Left lung (tissue), 10 donors: ENCODE measurements around the gene RNF144B. TPM values are rescaled to one million over a fixed set of nuclear protein-coding genes. Genes with fewer than 3 reads are reported as not detected.

Source experiments
- ATAC-seq: fragments of 200-7000 bp; cut with Tn5 transposase; one replicate; pipeline ENCODE4 v1.9.1; 2020; ENCODE audit warnings: moderate library complexity
- DNase-seq, 4 donors: peaks; one replicate each; pipeline ENCODE4 v3.0.0-alpha.2; 2013 to 2020
- H3K27ac ChIP-seq, 2 donors: fragments of 200-600 bp; sonication (generic) in 1 of 2; one replicate each; pipeline versions ENCODE4 v1.5.0 to v1.8.0; 2020 to 2021
- H3K27me3 ChIP-seq, 2 donors: fragments of 200-600 bp; sonication (generic) in 1 of 2; one replicate each; pipeline versions ENCODE4 v1.5.0 to v1.8.0; 2020 to 2021
- H3K36me3 ChIP-seq, 2 donors: fragments of 200-600 bp; sonication (generic) in 1 of 2; one replicate each; pipeline versions ENCODE4 v1.5.0 to v1.8.0; 2020 to 2021
- H3K4me1 ChIP-seq, 2 donors: fragments of 200-600 bp; one replicate each; pipeline ENCODE4 v1.8.0; 2021
- H3K4me3 ChIP-seq, 2 donors: fragments of 200-600 bp; sonication (generic) in 1 of 2; one replicate each; pipeline versions ENCODE4 v1.5.0 to v1.8.0; 2020 to 2021; ENCODE audit warnings: mild to moderate bottlenecking in 1 of 2
- H3K9me3 ChIP-seq, 2 donors: fragments of 200-600 bp; sonication (generic) in 1 of 2; one replicate each; pipeline versions ENCODE4 v1.5.0 to v1.8.0; 2020 to 2021
- CTCF ChIP-seq, 2 donors: fragments of 200-600 bp; sonication (generic) in 1 of 2; IDR thresholded peaks; one replicate each; pipeline versions ENCODE4 v1.5.0 to v1.8.0; 2021; ENCODE audit warnings: antibody characterized with exemption in 2 of 2
- intact Hi-C, 2 donors: fragments of 100-400 bp; cut with DNase I; formaldehyde crosslinking; loops; one replicate each; pipeline versions ENCODE4 v1.11.2 to v1.14.2; 2022
- polyA plus RNA-seq, 6 donors: library from polyadenylated mRNA; unstranded; fragments of 120-200 nt; gene quantifications; one replicate each; pipeline ENCODE4 v1.2.1, GENCODE V29; 2013; ENCODE audit not compliant: insufficient read length in 6 of 6
- total RNA-seq, 2 donors: library from RNA; stranded (reverse); fragmentation: NEBNext Ultra II Directional; extraction: Animal tissue kit (Norgen Biotek cat#: 25700); gene quantifications; one replicate each; pipeline ENCODE4 v1.2.1, GENCODE V29; 2021
- donor health status: DM: no; HTN: yes; CAD: no.
- donor health status: DM: no; HTN: no; CAD: no.

The RNF144B gene
- total and polyA plus RNA-seq, 8 donors: 13.9 to 74.8 (median 20.1) TPM

GRCh38 chr6:18472941-18473340, 85.8 kb downstream of the RNF144B start:
- ATAC-seq: no peak
- Histone ChIP-seq H3K27me3 (no peaks in the 10 kb centered on the region), H3K27ac (no peak overlapping the region), H3K9me3 (no peaks in the 10 kb centered on the region), H3K4me3 (no peak overlapping the region), H3K36me3 (peaks cover 0 to 26% of the 10 kb centered on the region in 2 donors), H3K4me1 (peaks cover 0 to 33% of the 10 kb centered on the region in 2 donors)
- no peak for TF ChIP-seq CTCF (IDR thresholded peaks at IDR 0.05)
- no peak for DNase-seq
- intact Hi-C loops: no loop called here

- DNase-seq (no peak), ATAC-seq (no peak)
- peaks cover 0 to 35% of the 10 kb centered on the region in 2 donors for H3K4me1 ChIP-seq
- intact Hi-C loops: no loop called here
- H3K27ac ChIP-seq: no peak overlapping the region
- H3K9me3 ChIP-seq: no peaks in the 10 kb centered on the region
- H3K27me3 ChIP-seq: no peaks in the 10 kb centered on the region
- H3K4me3 ChIP-seq: no peak overlapping the region
- no peak for TF ChIP-seq CTCF (IDR thresholded peaks at IDR 0.05)
- peaks cover 0 to 18% of the 10 kb centered on the region in 2 donors for H3K36me3 ChIP-seq
These were observed 86.6 kb downstream of the RNF144B start for GRCh38 chr6:18473755-18474154.

GRCh38 chr6:18477301-18477941, 90.3 kb downstream of the RNF144B start:
- Histone ChIP-seq H3K36me3 (no peaks in the 10 kb centered on the region), H3K27ac (peak overlapping the region in 1 of 2 donors; percentile 64)

GRCh38 chr6:18478610-18479009, 91.5 kb downstream of the RNF144B start:
- TF ChIP-seq CTCF (IDR thresholded peaks at IDR 0.05): no peak
- no peak for DNase-seq
- intact Hi-C loops: no loop called here
- Histone ChIP-seq H3K27me3 (no peaks in the 10 kb centered on the region), H3K27ac (peak overlapping the region in 1 of 2 donors; percentile 64), H3K4me3 (no peak overlapping the region), H3K4me1 (peaks cover 0 to 20% of the 10 kb centered on the region in 2 donors), H3K36me3 (no peaks in the 10 kb centered on the region), H3K9me3 (no peaks in the 10 kb centered on the region)
- ATAC-seq: no peak

More at GRCh38 chr6:18477301-18477941, 90.3 kb downstream of the RNF144B start:
- H3K4me1 ChIP-seq: peaks cover 0 to 30% of the 10 kb centered on the region in 2 donors
- no peaks in the 10 kb centered on the region for H3K9me3 ChIP-seq
- H3K27me3 ChIP-seq: no peaks in the 10 kb centered on the region
- intact Hi-C loops: no loop called here
- ATAC-seq: peak; percentile 36
- no peak for DNase-seq
- H3K4me3 ChIP-seq: no peak overlapping the region
- TF ChIP-seq CTCF (IDR thresholded peaks at IDR 0.05): no peak

- H3K9me3 ChIP-seq: no peaks in the 10 kb centered on the region
- ATAC-seq (no peak), DNase-seq (no peak)
- no peak overlapping the region for H3K4me3 ChIP-seq
- no peak overlapping the region for H3K27ac ChIP-seq
- H3K4me1 ChIP-seq: peaks cover 0 to 13% of the 10 kb centered on the region in 2 donors
- TF ChIP-seq CTCF (IDR thresholded peaks at IDR 0.05): no peak
- H3K27me3 ChIP-seq: no peaks in the 10 kb centered on the region
- intact Hi-C loops: no loop called here
- H3K36me3 ChIP-seq: no peaks in the 10 kb centered on the region
These were observed 94.7 kb downstream of the RNF144B start for GRCh38 chr6:18481870-18482269.
